D721Med (cell line): ENCODE results near the gene PLAU.

Experiments used
- DNase-seq: peaks from one replicate; pipeline ENCODE4 v3.0.0; 2011; ENCODE audit warnings: low spot score; ENCODE audit not compliant: insufficient read length
- FAIRE-seq: peaks from 2 replicates; lab custom pipeline; 2011; peaks lifted over from hg19 to GRCh38; lab: Jason Lieb, UNC
- CTCF ChIP-seq: IDR thresholded peaks from 2 replicates; pipeline ENCODE4 v1.5.1; 2012; ENCODE audit warnings: mild to moderate bottlenecking, control low read depth; ENCODE audit not compliant: insufficient read depth; ENCODE audit errors: missing control alignments

Gene PLAU

GRCh38 chr10:73937333-73938043 lies 26.6 kb downstream of the PLAU start:
- TF ChIP-seq CTCF = no peak
- DNase-seq (no peak), FAIRE-seq (no peak)

DNA sequence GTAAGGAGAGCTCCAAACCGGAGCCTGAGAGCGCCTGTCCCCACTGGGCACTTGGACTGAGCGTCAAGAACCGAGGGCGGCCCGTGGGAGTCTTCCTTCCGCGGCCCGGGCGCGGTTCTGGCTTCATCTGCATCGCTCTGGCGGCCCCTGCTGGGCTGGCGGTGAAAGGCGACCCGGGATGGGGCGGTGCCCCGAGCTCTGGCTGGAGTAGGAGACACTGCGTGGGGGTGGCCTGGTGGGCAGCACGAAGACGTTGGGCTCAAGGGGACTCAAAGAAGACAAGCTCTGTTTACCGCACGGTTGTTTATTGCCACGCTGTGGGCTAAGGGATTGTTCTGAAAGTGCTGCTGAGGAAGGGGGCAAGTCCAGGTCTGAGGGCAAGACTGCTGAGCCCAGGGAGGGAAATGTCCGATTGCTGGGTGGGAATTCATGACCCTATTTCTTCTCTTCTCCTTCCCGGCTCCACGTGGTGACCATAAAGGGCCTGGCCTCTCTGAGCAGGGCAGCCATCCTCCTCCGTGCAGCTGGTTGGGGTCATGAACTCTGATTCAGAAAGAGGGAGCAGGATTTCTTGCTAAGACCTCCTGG lies 29.8 kb downstream of the PLAU start:
- peak; percentile 76 for TF ChIP-seq CTCF
- DNase-seq = no peak
- no peak for FAIRE-seq

DNA sequence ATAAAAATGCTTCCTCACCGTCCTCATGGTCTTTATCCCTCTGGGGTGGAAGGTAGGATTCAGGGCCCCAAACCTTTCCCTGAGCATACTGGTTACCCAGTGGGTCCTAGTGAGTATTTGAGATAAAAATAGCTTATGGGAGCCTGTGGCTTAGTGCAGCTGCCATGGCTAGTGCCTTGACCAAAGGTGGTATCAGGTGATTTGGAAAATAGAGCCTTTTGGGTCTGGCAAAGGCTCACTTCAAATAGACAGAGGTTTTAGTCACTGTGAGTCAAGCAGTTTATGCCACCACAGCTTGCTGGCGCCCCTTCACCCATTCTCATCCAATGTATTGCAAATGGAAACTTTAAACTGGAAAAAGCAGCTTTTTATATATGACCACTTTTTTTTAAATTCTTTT lies 30.4 kb downstream of the PLAU start:
- no peak for FAIRE-seq
- TF ChIP-seq CTCF = no peak
- DNase-seq = no peak

GRCh38 chr10:73944356-73945100 lies 33.6 kb downstream of the PLAU start:
- no peak for DNase-seq
- FAIRE-seq = no peak
- no peak for TF ChIP-seq CTCF

DNA sequence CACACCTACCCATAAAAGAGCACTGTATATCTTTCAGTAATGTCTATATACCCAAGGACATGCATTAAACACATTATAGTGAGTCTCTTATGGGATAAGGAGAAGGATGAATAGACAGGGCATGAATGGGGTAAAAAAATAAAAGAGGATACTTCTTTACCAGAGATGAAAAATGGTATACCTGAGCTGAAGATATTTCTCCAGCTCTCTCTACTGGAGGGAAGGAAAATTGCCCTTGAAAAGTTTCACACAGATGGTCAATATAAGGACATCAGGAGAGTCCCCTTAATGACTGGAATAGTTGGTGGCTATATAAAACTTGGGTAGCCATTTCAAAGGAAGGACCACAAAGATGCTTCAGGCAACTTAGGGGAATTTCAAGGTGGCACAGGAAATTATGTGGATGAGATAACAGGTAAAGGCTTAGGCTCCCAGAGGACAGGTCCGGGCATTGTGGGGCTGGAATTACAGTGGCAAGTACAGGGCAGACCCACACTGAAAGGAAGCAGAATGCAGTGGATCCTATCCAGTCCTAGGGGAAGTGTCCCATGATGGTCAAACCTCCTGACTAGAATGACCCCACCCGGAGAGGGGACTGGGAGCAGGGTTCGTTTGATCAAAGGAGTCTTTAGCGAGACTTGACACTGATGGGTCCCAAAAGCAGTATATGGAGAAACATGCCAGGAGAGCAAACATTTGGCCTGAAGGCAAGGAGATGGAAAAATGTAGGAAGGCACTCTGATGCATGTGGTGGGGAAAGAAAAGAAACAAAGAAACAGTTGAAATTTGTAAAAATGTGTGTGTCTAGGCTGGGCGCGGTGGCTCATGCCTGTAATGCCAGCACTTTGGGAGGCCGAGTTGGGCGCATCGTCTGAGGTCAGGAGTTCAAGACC lies 35.6 kb downstream of the PLAU start:
- FAIRE-seq = no peak
- no peak for DNase-seq
- no peak for TF ChIP-seq CTCF

DNA sequence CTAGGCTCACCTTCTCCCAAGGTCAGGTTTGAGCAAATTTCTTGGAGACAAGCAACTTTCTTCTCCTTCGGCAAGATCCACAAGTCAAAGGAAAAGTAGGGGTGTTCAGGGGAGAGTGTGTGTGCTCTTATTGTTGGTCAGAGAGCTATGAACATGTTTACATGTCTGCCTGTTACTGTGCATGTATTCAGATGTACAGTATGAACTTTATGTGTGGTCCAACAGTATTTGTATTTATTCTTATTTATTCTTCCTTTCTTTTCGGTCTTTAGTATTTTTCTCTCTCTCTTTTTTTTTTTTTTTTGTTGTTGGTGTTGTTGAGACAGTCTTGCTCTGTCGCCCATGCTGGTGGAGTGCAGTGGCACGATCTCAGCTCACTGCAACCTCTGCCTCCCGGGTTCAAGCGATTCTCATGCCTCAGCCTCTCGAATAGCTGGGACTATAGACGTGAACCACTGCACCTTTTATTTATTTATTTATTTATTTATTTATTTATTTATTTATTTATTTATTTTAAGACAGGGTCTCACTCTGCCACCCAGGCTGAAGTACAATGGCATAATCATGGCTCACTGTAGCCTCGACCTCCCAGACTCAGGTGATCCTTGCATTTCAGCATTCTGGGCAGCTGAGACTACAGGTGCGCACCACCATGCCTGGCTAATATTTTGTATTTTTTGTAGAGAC lies 38.2 kb downstream of the PLAU start:
- no peak for DNase-seq
- TF ChIP-seq CTCF = no peak
- FAIRE-seq = no peak
